Mammary epithelial cell (primary cell): ENCODE measurements around the gene SIRPA.
"Not testable (repeated sequence)": the region's sequence is repeated elsewhere in the genome, so short reads cannot be mapped to it uniquely, and the experiment has no call there.

Source experiments
- CTCF ChIP-seq, 2 donors: IDR thresholded peaks in 1 of 2; conservative IDR thresholded peaks in 1 of 2; 2 replicates each; pipeline ENCODE4 v1.5.1; 2011 to 2012; ENCODE audit warnings: inconsistent platforms in 2 of 2, low read length in 2 of 2, mild to moderate bottlenecking in 2 of 2, control low read depth in 1 of 2, low read depth in 1 of 2; ENCODE audit not compliant: insufficient read depth in 1 of 2; ENCODE audit errors: extremely low read depth in 1 of 2
- EZH2 ChIP-seq: IDR thresholded peaks from 2 replicates; pipeline ENCODE4 v1.6.1; 2012; ENCODE audit warnings: low read length, inconsistent platforms, borderline replicate concordance

- not testable (repeated sequence) for TF ChIP-seq CTCF (conservative IDR thresholded peaks at IDR 0.05 in 1 of 2, IDR thresholded peaks at IDR 0.05 in 1 of 2; ENCODE audit: extremely low read depth in 1 of 2, insufficient read depth in 1 of 2, low read depth in 1 of 2, low read length in 2 of 2); EZH2
These were observed 26.8 kb downstream of the SIRPA start for GRCh38 chr20:1921985-1922384.
